Breast epithelium (tissue), 4 donors: ENCODE results near the gene RNF167. TPM values are rescaled to one million over a fixed set of nuclear protein-coding genes. Genes with fewer than 3 reads are reported as not detected.

Source experiments
- DNase-seq, 2 donors: peaks; one replicate each; pipeline ENCODE4 v3.0.0-alpha.2; 2019; ENCODE audit warnings: low spot score in 2 of 2
- H3K27ac ChIP-seq, 2 donors: fragments of 200-600 bp; sonication (generic) in 1 of 2; one replicate each; pipeline ENCODE4 v1.5.1; 2016 to 2019; ENCODE audit warnings: mild to moderate bottlenecking in 1 of 2
- H3K27me3 ChIP-seq, 2 donors: fragments of 200-600 bp; sonication (generic) in 1 of 2; one replicate each; pipeline versions ENCODE4 v1.5.1 to v1.6.0; 2017 to 2019; ENCODE audit warnings: control low read depth in 1 of 2, mild to moderate bottlenecking in 1 of 2
- H3K36me3 ChIP-seq: fragments of 200-600 bp; one replicate; pipeline ENCODE4 v1.5.1; 2019
- H3K4me1 ChIP-seq, 2 donors: fragments of 200-600 bp; sonication (generic); one replicate each; pipeline ENCODE4 v1.5.1; 2016 to 2019; ENCODE audit warnings: control low read depth in 1 of 2
- H3K4me3 ChIP-seq, 3 donors: fragments of 200-600 bp; sonication (generic); 1 replicate in 2 of 3; 2 replicates in 1 of 3; pipeline ENCODE4 v1.5.1; 2016 to 2019; ENCODE audit warnings: mild to moderate bottlenecking in 3 of 3, moderate library complexity in 2 of 3
- H3K9me3 ChIP-seq, 2 donors: fragments of 200-600 bp; sonication (generic) in 1 of 2; one replicate each; pipeline ENCODE4 v1.5.1; 2016 to 2019; ENCODE audit warnings: control low read depth in 1 of 2
- POLR2A ChIP-seq: fragments of 450-650 bp; IDR thresholded peaks from one replicate; pipeline ENCODE4 v1.6.1; 2016; ENCODE audit warnings: antibody characterized with exemption, mild to moderate bottlenecking, moderate library complexity
- POLR2AphosphoS5 ChIP-seq, 3 donors: sonication (generic); formaldehyde crosslinking; IDR thresholded peaks; one replicate each; pipeline ENCODE4 v1.6.1; 2017; ENCODE audit warnings: antibody characterized with exemption in 3 of 3
- intact Hi-C: fragments of 100-400 bp; cut with DNase I; formaldehyde crosslinking; loops from one replicate; pipeline ENCODE4 v1.15.1; 2023; ENCODE audit warnings: low total_unique reads
- total RNA-seq, 3 donors: library from RNA; depleted of rRNA; stranded (reverse); fragments of >200 nt; gene quantifications; one replicate each; pipeline ENCODE4 v1.1.0, GENCODE V29; 2016
- TF ChIP-seq, protein P1 (sequence below), 3 donors: fragments of 450-650 bp; IDR thresholded peaks; one replicate each; pipeline ENCODE4 v1.5.1; 2016 to 2017; ENCODE audit warnings: antibody characterized with exemption in 3 of 3, mild to moderate bottlenecking in 3 of 3, moderate library complexity in 3 of 3

Gene RNF167
- total RNA-seq, 3 donors from 2014 or later, result 38.3 to 49.0 (median 38.7) TPM

DNA sequence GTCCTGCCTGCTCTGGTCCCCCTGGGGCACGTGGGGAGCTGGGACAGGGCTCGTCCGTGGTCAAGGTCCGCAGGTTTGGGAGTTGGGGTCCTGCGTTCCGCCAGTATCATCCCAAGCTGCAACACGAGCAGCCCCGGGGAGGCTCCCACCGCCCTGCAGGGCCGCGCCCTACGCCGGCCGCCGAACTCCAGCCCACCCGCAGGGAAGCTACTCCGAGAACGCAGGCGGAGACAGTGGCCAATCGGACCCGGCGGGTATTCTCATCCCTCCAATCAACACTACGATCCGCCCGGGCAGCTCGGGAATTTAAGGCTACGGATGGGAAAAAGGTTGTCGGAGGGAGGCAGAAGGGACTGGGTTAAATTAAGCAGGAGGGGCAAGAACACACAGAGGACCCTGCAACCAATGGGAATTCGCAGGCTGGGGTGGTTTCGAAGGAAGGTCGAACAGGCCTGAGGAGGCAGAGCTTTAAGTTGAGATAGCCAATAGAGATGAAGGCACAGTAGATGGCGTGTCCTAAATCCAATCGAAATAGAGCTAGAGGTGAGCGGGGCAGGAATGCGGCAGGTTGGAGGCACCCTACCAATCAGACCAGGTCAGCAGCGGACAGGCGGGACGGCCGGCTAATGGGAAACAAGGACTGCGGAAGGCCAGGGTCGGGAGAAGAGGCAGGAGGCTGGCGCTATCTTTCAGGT, 26.9 kb downstream of the RNF167 start:
- Histone ChIP-seq H3K4me3 (peak overlapping the region; percentile 65 to 86 (median 65)), H3K27ac (peak overlapping the region; percentile 95 to 97), H3K4me1 (peaks cover 0 to 19% of the 10 kb centered on the region in 2 donors), H3K9me3 (no peaks in the 10 kb centered on the region), H3K27me3 (no peaks in the 10 kb centered on the region), H3K36me3 (no peaks in the 10 kb centered on the region)
- TF ChIP-seq POLR2AphosphoS5 (IDR thresholded peaks at IDR 0.05) (peak in 2 of 3 donors; percentile 26 to 52), POLR2A (no peak)
- TF ChIP-seq, protein P1, sequence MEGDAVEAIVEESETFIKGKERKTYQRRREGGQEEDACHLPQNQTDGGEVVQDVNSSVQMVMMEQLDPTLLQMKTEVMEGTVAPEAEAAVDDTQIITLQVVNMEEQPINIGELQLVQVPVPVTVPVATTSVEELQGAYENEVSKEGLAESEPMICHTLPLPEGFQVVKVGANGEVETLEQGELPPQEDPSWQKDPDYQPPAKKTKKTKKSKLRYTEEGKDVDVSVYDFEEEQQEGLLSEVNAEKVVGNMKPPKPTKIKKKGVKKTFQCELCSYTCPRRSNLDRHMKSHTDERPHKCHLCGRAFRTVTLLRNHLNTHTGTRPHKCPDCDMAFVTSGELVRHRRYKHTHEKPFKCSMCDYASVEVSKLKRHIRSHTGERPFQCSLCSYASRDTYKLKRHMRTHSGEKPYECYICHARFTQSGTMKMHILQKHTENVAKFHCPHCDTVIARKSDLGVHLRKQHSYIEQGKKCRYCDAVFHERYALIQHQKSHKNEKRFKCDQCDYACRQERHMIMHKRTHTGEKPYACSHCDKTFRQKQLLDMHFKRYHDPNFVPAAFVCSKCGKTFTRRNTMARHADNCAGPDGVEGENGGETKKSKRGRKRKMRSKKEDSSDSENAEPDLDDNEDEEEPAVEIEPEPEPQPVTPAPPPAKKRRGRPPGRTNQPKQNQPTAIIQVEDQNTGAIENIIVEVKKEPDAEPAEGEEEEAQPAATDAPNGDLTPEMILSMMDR (IDR thresholded peaks at IDR 0.05), result no peak
- intact Hi-C loops, result loop anchor here (2.0 kb wide), 1 partner anchor 24 kb away; no protein-coding TSS in a partner anchor
- peak; percentile 97 to 100 for DNase-seq

DNA sequence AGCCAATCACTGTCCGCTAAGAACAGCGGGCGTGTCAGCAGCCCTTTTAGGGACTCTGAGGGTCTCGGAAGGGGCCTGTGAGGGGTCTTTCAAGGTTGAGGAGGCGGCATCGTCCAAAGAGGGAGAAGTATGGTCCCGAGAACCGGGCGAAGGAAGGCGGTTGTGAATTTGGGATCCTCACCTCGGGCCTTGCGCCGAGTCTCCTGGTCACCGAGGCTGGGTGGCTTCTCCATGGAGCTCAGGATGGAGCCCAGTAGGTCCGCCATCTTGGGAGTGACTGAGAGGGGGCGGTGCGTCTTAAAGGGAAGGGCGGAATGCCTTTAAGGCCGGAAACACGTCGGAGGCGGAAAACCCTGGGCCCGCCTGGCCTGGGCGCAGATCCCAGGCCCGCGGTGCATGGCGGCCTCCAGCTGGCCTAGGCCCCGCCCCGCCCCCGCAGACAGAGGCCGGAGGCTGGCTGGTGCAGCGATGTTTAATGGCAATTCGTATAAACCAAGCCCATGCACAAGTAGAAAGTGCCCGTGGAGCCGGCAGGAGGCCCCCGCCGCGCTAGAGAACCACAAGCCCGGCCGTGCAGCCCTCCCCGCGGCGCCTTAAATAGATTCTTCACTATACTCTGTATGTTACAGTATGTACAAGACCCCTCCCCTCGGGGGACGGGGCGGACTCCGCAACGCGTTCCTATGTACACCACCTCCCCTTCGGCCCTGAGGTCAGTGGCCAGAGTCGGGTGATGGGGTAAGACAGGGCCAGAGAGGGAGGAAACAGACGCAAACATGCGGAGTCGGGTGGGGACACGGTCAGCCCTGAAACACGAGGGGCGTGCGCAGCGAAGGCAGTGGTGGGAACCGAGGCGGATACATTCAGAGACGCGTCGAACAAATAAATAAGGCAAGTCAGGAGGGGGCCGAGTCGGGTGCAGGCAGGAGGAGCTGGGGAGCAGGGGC, 27.7 kb downstream of the RNF167 start, which contains the start of gene SPAG7:
Gene SPAG7, minus strand, starts transcription at position 279 of the 947 bp plus-strand sequence. Its CDS starts 13 bp downstream, at position 266.
- TF ChIP-seq POLR2AphosphoS5 (IDR thresholded peaks at IDR 0.05), result peak; percentile 88 to 98 (median 96)
- TF ChIP-seq, protein P1 (IDR thresholded peaks at IDR 0.05), result no peak
- peak; percentile 73 for TF ChIP-seq POLR2A
- intact Hi-C loops, result loop anchor here (2.0 kb wide), 2 partner anchors 19 to 25 kb away; partner anchors contain the start of gene PFN1
- Histone ChIP-seq H3K36me3 (no peaks in the 10 kb centered on the region), H3K4me3 (peak within 1 kb of the TSS; percentile 65 to 86 (median 65)), H3K27ac (peak within 1 kb of the TSS; percentile 95 to 97), H3K9me3 (no peaks in the 10 kb centered on the region), H3K4me1 (peaks cover 0 to 19% of the 10 kb centered on the region in 2 donors), H3K27me3 (no peaks in the 10 kb centered on the region)
- DNase-seq, result peak; percentile 94 to 96

DNA sequence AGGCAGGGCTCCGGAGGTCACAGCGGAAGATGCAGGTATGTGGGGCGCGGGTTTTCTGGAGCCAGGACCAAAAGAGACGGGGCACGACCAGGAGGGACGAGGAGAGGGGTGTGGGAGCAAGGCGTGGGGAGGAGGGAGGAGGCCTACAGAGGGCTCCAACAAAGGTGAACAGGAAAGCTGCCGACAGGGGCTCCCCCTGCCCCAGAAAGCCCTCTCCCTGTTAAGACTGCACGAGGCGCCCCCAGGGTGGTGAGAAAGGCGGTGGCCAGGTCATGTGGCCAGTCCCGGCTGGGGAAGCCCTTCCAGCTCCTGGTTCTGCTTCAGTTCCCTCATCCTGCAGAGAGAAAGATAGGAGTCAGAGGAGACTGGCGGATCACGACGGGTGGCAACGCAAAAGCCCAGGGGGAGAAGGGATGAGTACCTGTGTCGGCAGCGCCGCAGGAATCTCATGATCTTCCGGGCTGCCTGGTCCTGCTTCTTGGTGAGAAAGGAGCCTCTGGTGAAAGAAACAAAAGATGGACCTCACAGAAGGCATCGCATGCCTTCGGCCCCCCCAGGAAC, 28.5 kb downstream of the RNF167 start:
- H3K4me1 ChIP-seq, result peaks cover 0 to 19% of the 10 kb centered on the region in 2 donors
- intact Hi-C loops, result loop anchor here (2.0 kb wide), 1 partner anchor 20 kb away; the partner anchor contains the start of gene PFN1
- H3K27me3 ChIP-seq, result no peaks in the 10 kb centered on the region
- H3K4me3 ChIP-seq, result peak overlapping the region; percentile 65 to 86 (median 65)
- H3K9me3 ChIP-seq, result no peaks in the 10 kb centered on the region
- H3K36me3 ChIP-seq, result no peaks in the 10 kb centered on the region
- H3K27ac ChIP-seq, result peak overlapping the region; percentile 90 to 95
- DNase-seq, result no peak
- TF ChIP-seq POLR2A, result no peak
- TF ChIP-seq POLR2AphosphoS5 (IDR thresholded peaks at IDR 0.05), result no peak
- TF ChIP-seq, protein P1 (IDR thresholded peaks at IDR 0.05), result no peak

DNA sequence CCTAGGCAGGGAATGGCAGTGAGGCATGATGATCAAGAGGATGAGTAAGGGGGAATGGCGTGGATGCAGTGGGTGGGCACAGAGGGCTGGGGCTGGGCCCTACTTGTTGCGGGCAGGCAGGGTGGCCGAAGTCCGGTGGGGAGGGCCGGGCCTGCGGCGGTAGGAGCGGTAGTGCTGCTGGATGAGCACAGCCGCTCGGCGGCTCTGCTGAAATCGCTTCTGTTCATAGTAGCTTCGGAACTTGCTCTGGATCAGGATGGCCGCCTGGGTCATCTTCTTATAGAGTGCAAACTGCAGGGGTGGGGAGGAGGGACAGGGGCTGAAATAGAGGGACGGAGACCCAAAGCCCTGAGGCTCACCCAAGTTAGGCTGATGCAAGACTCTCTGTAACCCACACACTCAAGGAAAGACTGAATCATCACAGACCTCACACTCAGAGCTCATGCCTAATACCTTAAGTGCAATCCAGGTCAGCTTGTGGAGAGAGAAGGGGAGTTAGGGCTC, 29.0 kb downstream of the RNF167 start:
- DNase-seq, result no peak
- Histone ChIP-seq H3K9me3 (no peaks in the 10 kb centered on the region), H3K36me3 (no peaks in the 10 kb centered on the region), H3K27ac (peak overlapping the region; percentile 90 to 95), H3K27me3 (no peaks in the 10 kb centered on the region), H3K4me3 (peak overlapping the region; percentile 65 to 86 (median 65)), H3K4me1 (peaks cover 0 to 19% of the 10 kb centered on the region in 2 donors)
- intact Hi-C loops, result loop anchor here (2.0 kb wide), 1 partner anchor 20 kb away; the partner anchor contains the start of gene PFN1
- TF ChIP-seq, protein P1 (IDR thresholded peaks at IDR 0.05), result no peak
- TF ChIP-seq POLR2AphosphoS5 (IDR thresholded peaks at IDR 0.05), result peak; percentile 26 to 70 (median 34)
